Lower leg skin (tissue), 3 donors: Measurements from ENCODE around the gene DIRAS1.

Source experiments
- POLR2A ChIP-seq, 2 donors: fragments of 450-650 bp; IDR thresholded peaks; one replicate each; pipeline ENCODE4 v1.6.1; 2016 to 2017; ENCODE audit warnings: antibody characterized with exemption in 2 of 2, mild to moderate bottlenecking in 1 of 2, moderate library complexity in 1 of 2
- TF ChIP-seq, protein P1 (sequence below), 3 donors: fragments of 450-650 bp; IDR thresholded peaks; one replicate each; pipeline ENCODE4 v1.5.1; 2016; ENCODE audit warnings: antibody characterized with exemption in 3 of 3, mild to moderate bottlenecking in 3 of 3, moderate library complexity in 2 of 3

DNA sequence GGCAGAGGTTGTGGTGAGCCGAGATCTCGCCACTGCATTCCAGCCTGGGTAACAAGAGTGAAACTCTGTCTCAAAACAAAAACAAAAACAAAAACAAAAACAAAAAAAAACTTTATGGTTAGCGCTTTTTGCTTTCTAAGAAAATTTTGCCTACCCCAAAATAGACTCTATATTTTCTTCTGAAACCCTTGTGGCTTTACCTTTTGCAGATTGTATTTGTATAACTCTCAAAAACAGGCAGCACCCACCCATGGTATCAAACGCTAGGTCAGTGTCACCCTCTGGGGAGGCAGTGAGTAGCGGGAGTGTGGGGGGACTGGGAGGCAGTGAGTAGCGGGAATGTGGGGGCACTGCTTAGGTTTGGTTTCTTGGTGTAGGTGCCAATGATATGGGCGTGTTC is 26.2 kb upstream of the DIRAS1 start:
- TF ChIP-seq POLR2A (IDR thresholded peaks at IDR 0.05) = no peak
- TF ChIP-seq, protein P1, sequence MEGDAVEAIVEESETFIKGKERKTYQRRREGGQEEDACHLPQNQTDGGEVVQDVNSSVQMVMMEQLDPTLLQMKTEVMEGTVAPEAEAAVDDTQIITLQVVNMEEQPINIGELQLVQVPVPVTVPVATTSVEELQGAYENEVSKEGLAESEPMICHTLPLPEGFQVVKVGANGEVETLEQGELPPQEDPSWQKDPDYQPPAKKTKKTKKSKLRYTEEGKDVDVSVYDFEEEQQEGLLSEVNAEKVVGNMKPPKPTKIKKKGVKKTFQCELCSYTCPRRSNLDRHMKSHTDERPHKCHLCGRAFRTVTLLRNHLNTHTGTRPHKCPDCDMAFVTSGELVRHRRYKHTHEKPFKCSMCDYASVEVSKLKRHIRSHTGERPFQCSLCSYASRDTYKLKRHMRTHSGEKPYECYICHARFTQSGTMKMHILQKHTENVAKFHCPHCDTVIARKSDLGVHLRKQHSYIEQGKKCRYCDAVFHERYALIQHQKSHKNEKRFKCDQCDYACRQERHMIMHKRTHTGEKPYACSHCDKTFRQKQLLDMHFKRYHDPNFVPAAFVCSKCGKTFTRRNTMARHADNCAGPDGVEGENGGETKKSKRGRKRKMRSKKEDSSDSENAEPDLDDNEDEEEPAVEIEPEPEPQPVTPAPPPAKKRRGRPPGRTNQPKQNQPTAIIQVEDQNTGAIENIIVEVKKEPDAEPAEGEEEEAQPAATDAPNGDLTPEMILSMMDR (IDR thresholded peaks at IDR 0.05) = no peak
